M059J (cell line): ENCODE measurements around the gene KCNT1. TPM values are rescaled to one million over a fixed set of nuclear protein-coding genes. Genes with fewer than 3 reads are reported as not detected.
"Not testable (repeated sequence)": the region's sequence is repeated elsewhere in the genome, so short reads cannot be mapped to it uniquely, and the experiment has no call there.

Experiments used
- DNase-seq: peaks from one replicate; pipeline ENCODE4 v3.0.0-alpha.2; 2012; ENCODE audit warnings: low read depth
- total RNA-seq: library from RNA; depleted of rRNA; stranded (reverse); fragments of >200 nt; shearing (Covaris generic); gene quantifications from 2 replicates; pipeline ENCODE4 v1.2.3, GENCODE V29; 2014; rRNA removed

The KCNT1 gene
- total RNA-seq: not detected in 2 replicates

DNA sequence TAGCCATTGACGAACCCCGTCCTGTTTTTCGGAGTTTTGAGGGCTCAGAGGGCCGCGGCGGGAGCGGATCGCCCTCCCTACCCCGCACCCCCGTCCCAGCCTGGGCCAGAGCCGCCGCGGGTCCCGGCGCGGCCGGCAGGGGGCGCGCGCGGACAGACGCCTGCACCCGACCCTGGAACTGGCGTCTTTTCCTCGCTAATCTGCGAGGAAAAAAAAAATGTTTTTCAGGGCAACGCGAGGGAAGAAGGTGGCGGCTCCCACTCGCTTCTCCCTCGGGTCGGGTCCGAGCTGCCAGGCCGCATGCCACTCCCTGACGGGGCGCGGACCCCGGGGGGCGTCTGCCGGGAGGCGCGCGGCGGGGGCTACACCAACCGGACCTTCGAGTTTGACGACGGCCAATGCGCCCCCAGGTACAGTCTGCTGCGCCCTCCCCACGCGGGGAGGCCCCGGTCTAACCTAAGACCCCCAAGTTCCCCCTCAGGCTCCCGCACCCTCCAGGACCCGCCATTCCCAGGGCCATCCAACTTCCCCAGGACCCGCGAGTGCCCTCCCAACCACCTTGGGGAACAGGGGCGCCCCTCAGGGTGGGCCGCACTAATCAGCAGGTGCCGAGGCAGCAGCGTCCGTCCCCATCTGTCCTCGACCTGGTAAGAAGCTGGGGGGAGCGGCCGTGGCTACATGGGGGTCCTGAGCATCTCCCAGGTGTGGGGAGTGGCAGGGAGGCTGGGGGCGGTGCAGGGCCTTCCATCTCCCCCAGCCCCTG lies at the start of gene KCNT1:
Gene KCNT1, plus strand, starts transcription at position 227 of the 763 bp plus-strand sequence. Its CDS starts 74 bp downstream, at position 301.
- DNase-seq: peak; percentile 43

GRCh38 chr9:135655317-135655716 lies 46.7 kb upstream of the KCNT1 start:
- DNase-seq: no peak

- no peak for DNase-seq
Measured at GRCh38 chr9:135657416-135657815, 44.6 kb upstream of the KCNT1 start.

GRCh38 chr9:135659252-135659651 lies 42.7 kb upstream of the KCNT1 start:
- no peak for DNase-seq

DNA sequence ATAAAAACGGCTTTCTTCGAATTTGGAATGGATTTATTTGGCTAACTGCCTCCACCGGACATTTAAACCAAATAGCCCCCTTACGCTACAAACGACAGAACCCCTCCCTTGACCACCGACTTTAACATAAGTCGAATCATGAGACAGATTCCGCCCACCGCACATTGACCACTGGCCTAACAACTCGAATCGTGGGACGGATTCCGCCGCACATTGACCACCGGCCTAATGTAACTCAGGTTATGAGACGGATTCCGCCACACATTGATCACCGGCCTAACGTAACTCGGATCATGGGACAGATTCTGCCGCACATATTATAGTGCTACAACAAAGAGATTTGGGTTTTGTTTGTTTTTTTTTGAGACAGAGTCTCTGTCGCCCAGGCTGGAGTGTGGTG lies 41.6 kb upstream of the KCNT1 start:
- no peak for DNase-seq

GRCh38 chr9:135661816-135662560 lies 40.0 kb upstream of the KCNT1 start:
- no peak for DNase-seq

DNA sequence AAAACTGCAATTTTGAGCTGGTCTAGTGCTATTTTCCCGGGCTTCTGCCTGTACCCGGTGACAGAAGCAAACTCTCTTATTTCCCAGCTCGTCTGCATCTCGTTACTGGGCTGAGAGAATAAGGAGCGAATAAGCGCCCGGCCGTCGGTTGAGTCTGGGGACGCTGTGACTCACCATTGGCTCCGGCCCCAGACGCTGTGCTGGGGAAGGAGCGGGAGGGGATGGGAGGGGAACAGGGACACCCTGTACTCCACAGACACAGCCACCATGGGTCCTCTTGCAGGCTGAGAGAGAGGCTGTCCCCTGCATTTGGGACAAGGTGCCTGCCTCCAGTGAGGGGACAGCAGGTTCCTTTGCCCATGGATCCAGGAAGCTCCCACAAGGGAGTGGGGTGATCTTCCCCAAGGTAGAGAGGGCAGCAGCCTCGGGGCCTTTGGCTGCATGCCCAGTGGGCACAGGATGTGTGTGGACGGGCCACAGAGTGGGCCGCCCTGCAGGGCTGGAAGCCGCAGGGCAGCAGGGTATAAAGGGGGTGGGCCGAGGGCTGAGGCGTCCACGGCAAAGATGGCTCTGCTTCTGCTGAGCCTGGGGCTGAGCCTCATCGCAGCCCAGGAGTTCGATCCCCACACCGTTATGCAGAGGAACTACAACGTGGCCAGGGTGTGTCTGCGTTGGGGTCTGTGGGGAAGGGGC lies 39.1 kb upstream of the KCNT1 start, which contains the start of gene LCN9:
Gene LCN9, plus strand, starts transcription at position 552 of the 693 bp plus-strand sequence. Its CDS starts 13 bp downstream, at position 565.
- peak; percentile 38 for DNase-seq

DNA sequence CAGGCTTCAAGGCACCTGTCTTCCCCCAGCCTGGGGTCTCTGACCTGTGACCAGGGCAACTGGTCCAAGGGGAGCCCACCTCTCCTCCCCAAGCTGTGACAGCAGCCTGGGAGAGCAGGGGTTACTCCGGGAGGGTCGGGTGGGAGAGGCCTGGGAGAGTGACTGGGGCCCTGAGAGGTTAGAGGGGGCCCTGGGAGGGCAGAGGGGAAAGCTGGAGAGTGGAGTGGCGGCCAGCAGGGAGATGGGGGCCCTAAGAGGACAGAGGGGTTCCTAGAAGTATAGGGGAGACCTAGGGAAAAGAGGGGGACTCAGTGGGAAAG lies 38.6 kb upstream of the KCNT1 start:
- DNase-seq: no peak

DNA sequence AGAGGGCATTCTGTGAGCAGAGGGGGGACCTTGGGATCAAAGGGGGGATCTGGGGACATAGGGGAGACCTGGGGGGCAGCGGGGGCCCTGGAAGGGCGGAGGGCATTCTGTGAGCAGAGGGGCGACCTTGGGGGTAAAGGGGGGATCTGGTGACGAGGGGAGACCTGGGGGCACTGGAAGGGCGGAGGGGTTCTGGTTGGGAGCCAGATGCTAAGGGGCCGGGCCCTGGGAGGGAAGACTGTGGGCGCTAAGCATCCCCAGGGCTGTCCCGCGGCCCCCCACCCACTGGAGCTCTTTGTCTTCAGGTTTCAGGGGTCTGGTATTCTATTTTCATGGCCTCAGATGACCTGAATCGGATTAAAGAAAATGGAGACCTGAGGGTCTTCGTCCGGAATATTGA lies 38.1 kb upstream of the KCNT1 start:
- DNase-seq: no peak

GRCh38 chr9:135664266-135664665 lies 37.7 kb upstream of the KCNT1 start:
- no peak for DNase-seq

GRCh38 chr9:135664801-135665794 lies 36.9 kb upstream of the KCNT1 start:
- no peak for DNase-seq

DNA sequence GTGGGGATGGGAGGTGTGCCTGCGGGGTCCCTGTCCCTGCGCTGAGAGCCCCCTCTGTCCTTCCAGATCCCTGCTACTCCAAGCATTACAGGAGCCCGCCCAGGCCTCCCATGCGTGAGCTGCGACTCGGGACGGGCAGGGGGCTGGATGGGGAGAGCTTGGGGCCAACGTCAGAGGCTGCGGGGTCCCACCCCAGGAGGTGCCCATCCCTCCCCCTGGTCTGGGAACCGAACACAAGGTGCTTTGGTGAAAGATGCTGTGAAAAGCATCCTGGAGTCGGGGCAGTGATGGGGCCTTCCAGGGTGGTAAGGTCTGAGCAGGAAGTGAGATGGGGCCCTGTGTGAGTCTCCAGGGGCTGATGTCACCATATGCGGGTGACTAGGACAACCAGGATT lies 36.2 kb upstream of the KCNT1 start:
- DNase-seq: no peak

DNA sequence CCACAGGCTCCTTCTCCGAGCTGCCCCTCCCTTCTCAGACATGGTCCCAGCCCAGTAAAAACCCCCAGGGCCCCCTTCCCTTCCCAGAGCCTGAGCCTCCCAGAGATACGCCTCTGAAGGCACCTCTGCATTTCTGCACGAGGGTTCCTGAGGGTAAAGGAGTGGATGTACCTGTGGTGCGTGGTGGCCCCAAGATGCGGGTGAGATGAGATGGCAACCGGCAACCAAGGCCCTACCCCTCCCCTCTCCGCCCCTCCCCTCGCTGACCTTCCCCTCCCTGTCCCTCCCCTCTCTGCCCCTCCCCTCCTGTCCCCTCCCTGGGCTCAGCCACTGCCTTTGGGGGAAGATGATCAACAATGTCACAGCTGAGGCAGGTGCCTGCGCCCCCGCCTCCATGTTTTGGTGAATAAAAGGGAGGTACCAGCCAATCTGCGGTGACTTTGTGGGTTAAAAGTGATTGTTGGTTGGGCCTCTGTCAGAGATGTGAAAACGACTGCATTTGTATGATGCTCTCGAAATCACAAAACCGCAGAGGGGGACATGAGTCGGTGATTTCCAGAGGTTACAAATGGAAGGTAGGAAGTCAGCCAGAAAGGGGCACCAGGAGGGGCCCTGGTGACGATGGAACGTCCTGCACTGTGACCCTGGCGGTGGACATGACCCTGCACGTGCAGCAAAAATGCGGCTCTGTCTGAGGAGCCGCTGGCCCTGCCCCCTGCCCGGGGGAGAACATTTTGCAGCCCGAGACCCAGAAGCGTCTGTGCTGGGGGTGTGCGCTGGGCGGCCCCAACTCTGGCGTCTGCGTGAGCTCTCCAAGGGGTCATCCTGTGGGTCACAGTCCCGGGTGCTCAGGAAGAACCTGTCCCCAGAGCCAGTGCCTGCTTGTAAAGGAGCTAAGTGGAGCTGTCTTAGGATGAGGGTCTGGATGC lies 35.2 kb upstream of the KCNT1 start:
- DNase-seq: no peak

DNA sequence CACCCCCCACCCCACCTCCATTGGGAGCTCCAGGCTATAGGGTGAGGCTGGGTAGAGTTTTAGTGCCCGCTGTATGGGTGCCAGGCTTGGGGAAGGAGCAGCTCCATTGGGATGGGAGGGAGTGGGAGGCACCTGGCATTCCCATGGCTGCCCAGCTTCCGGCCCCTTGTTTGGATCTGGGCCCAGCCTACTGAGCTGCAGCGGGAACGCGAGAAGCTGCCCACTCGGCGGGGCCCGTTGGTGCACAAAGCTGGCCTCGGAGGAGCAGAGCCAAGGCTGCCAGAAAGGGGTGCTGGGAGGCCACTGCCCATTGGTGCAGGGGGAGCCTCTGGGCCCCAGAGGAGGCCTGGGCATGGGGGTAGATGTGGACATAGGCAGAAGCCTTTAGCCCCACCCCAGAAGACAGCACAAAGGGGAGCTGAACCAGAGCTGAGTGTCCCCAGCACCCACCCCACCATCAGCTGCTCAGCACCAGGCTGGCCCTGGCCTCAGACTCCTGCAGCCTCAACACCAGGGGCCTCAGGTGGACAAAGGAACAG lies 34.5 kb upstream of the KCNT1 start:
- no peak for DNase-seq

GRCh38 chr9:135669018-135669417 lies 33.0 kb upstream of the KCNT1 start:
- DNase-seq: not testable (repeated sequence)

DNA sequence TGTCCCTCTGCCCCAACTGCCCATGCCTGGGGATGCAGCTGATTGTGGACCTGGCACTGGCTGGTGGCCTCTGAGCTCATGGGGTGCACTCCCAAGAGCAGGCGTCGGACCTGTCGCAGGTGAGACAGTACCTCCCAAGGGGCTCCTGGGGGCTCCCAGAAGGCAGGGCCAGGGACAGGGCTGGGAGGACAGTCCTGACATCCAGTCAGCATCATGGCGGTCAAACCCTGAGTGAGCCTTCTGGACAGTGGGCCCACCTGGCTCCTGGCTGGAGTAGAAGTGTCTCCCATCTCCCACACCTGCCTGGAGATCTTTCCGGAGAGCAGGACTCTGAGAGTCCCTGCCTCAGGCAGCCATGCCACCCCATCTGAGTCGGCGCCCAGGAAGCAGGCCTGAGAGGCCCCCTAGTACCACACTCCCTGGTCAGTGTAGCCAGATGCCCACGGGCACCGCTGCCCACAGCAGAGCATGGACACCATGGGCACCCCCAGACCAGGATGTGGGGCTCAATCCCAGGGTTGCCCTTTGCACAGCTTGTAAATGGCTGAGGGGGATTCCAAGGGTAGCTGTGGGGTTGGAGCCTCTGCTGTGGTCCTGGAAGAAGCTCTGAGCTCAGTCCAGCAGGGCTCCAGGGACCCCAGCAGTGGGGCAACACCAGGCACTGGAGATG lies 32.2 kb upstream of the KCNT1 start:
- no peak for DNase-seq

GRCh38 chr9:135670721-135671590 lies 31.0 kb upstream of the KCNT1 start:
- no peak for DNase-seq

DNA sequence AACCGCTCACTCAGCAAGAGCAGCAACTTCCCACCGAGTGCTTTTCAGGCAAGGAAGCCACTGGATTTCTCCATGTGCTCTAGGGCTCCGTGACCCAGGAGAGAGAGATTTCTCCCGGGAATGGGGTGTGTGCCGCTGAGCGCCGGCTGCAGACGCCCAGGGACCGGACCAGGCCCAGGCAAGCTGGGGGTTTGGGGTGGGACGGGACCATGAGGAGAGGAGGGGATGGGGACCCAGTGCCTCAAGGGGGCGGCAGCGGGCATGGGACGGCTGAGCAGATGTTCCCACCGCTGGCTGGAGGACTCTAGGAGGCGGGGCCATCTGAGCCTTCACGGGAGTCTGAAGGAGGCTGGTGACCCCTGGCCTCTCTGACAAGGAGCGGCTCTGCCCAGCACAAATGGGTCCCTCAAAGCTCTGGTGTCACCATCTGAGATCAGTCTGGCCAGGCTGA lies 30.4 kb upstream of the KCNT1 start:
- DNase-seq: no peak
